Heart left ventricle (tissue), 13 donors: Measurements from ENCODE around the gene OLAH.

Experiments
- CTCF ChIP-seq, 12 donors: fragments of 200-600 bp; sonication (generic) in 4 of 12; IDR thresholded peaks; one replicate each; pipeline versions ENCODE4 v1.5.0 to v1.8.0; 2018 to 2022; ENCODE audit warnings: antibody characterized with exemption in 12 of 12, mild to moderate bottlenecking in 5 of 12
- POLR2A ChIP-seq, 2 donors: fragments of 450-650 bp; IDR thresholded peaks; one replicate each; pipeline ENCODE4 v1.6.1; 2017; ENCODE audit warnings: antibody characterized with exemption in 2 of 2, mild to moderate bottlenecking in 2 of 2, moderate library complexity in 2 of 2
- donor health status: ischemic (EF 13 %, LVEDD 7.1; RV severe dilation, severe dysfunction).
- donor health status: DM: no; HTN: yes; CAD: no.
- donor health status: DM: no; HTN: no; CAD: no.
- donor health status: ischemic (EF 25% LVEDD 6.9; RV normal size, moderate dysfunction).
- donor health status: ischemic (EF 25% LVEDD 5.7; RV mildly dilated, moderate dysfunction).
- donor health status: ischemic (EF 35%, LVEDD 5.7; RV mildly dilated, moderate dysfunction).
- donor health status: nonischemic (EF 11% LVEDD 7.7; RV severe dilation, severe dysfunction).
- donor health status: DM: yes; HTN: yes; CAD: no.
- donor health status: PGD.
- donor health status: ischemic (EF 29% LVEDD 5.4; RV normal size, mild dysfunction).
- donor health status: nonischemic (EF 23%, LVEDD 6.1; RV moderate dilation, normal function).

- TF ChIP-seq CTCF (IDR thresholded peaks at IDR 0.05) = no peak
- no peak for TF ChIP-seq POLR2A (IDR thresholded peaks at IDR 0.05)
Measured at GRCh38 chr10:15121707-15122106, 78.0 kb downstream of the OLAH start.
